Kasumi-1 (cell line): ENCODE measurements around the gene ZBTB32.
"Not testable (repeated sequence)": the region's sequence is repeated elsewhere in the genome, so short reads cannot be mapped to it uniquely, and the experiment has no call there.

Experiments used
- DNase-seq, 2 experiments: peaks; one replicate each; lab custom pipeline; 2025; lab: John Stamatoyannopoulos, UW

ZBTB32 gene

DNA sequence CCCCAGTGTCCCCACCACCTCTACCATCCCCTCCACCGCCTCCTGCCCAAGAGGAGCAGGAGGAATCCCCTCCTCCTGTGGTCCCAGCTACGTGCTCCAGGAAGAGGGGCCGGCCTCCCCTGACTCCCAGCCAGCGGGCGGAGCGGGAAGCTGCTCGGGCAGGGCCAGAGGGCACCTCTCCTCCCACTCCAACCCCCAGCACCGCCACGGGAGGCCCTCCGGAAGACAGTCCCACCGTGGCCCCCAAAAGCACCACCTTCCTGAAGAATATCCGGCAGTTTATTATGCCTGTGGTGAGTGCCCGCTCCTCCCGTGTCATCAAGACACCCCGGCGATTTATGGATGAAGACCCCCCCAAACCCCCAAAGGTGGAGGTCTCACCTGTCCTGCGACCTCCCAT is 16.3 kb downstream of the ZBTB32 start:
- no peak for DNase-seq

DNA sequence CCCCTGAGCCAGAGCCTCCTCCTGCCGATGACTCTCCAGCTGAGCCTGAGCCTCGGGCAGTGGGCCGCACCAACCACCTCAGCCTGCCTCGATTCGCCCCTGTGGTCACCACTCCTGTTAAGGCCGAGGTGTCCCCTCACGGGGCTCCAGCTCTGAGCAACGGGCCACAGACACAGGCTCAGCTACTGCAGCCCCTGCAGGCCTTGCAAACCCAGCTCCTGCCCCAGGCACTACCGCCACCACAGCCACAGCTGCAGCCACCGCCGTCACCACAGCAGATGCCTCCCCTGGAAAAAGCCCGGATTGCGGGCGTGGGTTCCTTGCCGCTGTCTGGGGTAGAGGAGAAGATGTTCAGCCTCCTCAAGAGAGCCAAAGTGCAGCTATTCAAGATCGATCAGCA is 17.0 kb downstream of the ZBTB32 start:
- no peak for DNase-seq

DNA sequence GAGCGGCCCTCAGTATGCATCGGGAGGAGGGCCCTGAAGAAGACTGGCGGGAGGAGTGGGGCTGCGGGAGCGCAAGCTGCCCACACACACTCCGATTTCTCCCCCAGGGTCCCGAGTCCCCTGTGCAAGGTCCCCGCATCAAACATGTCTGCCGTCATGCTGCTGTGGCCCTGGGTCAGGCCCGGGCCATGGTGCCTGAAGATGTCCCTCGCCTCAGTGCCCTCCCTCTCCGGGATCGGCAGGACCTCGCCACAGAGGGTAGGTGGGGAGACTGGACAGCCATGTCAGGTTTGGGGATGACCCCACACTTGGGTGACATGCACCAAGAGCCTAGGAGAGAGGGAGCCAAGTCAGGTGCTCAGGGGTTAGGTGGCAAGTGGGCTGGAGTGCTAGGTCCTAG is 18.1 kb downstream of the ZBTB32 start:
- DNase-seq: no peak

DNA sequence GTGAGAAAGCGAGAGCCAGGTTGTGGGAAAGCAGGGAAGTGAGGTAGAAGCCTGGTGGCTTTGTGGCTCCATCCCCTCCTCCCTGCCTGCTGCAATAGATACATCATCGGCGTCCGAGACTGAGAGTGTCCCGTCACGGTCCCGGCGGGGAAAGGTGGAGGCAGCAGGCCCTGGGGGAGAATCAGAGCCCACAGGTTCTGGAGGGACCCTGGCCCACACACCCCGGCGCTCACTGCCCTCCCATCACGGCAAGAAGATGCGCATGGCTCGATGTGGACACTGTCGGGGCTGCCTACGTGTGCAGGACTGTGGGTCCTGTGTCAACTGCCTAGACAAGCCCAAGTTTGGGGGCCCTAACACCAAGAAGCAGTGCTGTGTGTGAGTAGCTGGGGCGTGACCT is 18.5 kb downstream of the ZBTB32 start:
- no peak for DNase-seq

DNA sequence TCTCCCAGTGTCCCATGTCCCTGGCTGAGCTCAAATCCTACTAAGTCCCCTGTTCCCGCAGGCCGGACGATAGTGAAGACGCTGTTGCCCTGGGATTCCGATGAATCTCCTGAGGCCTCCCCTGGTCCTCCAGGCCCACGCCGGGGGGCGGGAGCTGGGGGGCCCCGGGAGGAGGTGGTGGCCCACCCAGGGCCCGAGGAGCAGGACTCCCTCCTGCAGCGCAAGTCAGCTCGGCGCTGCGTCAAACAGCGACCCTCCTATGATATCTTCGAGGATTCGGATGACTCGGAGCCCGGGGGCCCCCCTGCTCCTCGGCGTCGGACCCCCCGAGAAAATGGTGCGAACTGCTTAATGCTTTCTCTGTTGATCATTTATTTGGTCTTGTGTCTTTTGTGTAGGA is 19.3 kb downstream of the ZBTB32 start:
- no peak for DNase-seq

DNA sequence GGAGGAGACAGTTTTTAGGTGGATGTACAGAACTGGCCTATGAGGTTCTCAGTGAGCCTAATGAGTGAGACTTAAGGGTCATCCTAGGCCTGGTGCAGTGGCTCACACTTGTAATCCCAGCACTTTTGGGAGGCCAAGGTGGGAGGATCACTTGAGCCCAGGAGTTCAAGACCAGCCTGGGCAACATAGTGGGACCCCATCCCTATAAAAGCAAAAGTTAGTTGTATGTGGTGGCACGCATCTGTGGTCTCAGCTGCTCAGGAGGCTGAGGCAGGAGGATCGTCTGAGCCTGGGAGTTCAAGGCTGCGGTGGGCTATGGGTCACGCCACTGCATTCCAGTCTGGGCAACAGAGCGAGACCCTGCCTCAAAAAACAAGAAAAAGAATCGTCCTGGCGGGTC is 19.8 kb downstream of the ZBTB32 start:
- DNase-seq: not testable (repeated sequence)

DNA sequence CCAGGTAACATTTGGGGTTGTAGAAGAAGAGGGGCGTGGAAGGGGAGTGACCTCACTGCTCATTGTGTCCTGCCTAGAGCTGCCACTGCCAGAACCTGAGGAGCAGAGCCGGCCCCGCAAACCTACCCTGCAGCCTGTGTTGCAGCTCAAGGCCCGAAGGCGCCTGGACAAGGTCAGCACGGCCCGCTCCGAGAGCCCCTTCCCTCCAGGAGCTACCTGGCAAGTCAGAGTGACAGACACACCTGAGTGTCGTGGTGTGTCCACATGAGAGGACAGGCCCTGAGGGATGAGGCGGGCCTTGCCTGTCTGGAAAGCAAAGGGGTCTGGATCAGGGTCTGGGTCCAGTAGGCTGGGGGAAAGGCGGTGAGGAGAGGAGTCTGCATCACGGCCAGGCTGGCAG is 20.2 kb downstream of the ZBTB32 start:
- no peak for DNase-seq

DNA sequence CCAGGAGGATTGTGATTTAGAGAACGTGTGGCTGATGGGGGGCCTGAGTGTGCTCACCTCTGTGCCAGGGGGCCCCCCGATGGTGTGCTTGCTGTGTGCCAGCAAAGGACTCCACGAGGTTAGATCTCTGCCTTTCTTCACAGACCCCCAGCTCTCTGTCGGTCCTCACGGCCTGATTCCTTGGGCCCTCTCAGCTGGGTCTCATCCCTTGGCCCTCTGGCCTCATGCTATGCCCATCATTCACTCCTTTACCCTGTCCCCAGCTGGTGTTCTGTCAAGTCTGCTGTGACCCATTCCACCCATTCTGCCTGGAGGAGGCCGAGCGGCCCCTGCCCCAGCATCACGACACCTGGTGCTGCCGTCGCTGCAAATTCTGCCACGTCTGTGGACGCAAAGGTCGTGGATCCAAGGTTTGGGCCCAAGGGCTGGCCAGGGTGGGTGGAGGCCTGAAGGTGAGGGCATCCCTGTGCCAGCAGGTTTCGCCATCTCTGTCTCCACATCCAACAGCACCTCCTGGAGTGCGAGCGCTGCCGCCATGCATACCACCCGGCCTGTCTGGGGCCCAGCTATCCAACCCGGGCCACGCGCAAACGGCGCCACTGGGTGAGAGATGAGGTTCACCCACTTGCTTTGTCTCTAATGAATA is 21.0 kb downstream of the ZBTB32 start:
- DNase-seq: no peak

DNA sequence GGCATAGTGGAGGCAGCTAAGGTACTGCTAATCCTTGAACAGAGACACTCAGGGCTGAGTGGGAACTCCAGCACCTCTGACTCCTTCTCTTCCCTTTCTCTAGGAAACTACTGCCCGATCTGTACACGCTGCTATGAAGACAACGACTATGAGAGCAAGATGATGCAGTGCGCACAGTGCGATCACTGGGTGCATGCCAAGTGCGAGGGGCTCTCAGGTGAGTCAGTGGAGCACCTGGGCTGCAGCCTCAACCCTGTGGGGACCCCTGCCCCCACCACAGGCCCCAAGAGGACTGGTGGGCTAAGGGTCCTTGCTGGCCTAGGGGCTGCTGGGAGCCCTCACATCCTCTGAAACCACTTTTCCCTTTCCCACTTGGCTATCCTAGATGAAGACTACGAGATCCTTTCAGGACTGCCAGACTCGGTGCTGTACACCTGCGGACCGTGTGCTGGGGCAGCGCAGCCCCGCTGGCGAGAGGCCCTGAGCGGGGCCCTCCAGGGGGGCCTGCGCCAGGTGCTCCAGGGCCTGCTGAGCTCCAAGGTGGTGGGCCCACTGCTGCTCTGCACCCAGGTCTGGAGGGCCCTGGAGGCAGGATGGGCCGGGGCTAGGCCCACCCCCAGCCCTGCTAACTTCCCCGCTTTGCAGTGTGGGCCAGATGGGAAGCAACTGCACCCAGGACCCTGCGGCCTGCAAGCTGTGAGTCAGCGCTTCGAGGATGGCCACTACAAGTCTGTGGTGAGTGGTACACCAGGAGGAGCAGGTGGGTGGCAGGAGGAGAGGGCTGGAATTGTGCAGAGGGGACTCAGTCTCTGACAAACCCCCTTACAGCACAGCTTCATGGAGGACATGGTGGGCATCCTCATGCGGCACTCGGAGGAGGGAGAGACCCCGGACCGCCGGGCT is 22.9 kb downstream of the ZBTB32 start:
- no peak for DNase-seq

DNA sequence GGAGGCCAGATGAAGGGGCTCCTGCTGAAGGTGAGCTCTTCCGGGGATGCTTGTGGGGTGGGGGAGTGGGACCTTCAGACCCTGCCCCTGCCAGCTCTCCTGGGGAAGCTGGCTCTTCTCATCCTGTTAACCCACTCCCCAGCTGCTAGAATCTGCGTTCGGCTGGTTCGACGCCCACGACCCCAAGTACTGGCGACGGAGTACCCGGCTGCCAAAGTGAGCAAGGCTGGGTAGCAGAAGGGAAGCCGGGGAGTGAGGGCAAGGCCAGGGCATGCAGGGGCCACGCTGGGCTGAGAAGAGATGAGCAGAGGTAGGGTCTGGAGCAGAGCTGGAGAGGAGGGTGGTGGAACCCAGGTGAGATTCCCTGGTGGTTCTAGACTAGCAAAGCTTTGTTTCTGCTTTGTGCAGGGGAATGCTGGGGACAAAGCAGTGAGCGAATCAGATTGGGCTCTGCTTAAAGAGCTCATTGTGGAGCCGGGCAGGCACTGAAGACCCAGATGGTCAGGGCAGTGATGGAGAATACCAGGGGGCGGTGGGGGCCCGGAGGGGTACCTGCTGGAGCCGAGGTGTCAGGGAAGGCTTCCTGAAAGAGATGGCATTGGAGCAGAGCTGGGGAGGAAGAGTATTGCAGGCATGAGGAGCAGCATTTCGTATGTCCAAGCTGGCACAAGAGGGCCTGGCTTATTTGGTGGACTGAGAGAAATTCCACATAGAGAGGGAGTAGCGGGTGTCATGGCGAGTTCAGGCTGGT is 23.8 kb downstream of the ZBTB32 start:
- no peak for DNase-seq

DNA sequence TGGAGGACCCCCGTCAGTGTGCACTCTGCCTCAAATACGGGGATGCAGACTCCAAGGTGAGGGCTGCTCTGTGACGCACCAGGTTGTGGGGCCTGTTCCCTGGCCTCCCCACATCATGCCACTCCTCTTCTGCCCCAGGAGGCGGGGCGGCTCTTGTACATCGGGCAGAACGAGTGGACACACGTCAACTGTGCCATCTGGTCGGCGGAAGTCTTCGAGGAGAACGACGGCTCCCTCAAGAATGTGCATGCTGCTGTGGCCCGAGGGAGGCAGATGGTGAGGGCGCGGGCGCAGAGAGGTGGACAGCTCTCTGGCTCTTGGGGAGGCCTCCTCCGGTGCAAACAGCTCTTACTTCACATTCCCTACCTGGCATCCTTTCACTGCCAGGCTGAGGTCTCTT is 24.7 kb downstream of the ZBTB32 start:
- no peak for DNase-seq

DNA sequence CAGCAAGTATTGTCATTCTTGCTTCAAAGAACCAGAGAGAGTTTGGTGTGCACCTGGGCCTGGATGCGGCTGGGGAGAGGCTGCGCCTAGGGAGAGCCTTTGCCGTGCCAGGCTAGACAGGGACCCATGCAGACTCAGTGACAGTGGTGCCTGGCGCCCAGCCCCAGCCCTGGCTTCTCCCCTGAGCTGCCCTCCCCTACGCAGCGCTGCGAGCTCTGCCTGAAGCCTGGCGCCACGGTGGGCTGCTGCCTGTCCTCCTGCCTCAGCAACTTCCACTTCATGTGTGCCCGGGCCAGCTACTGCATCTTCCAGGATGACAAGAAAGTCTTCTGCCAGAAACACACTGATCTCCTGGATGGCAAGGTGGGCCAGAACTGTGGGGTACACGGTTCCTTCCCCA is 25.4 kb downstream of the ZBTB32 start:
- DNase-seq: no peak

DNA sequence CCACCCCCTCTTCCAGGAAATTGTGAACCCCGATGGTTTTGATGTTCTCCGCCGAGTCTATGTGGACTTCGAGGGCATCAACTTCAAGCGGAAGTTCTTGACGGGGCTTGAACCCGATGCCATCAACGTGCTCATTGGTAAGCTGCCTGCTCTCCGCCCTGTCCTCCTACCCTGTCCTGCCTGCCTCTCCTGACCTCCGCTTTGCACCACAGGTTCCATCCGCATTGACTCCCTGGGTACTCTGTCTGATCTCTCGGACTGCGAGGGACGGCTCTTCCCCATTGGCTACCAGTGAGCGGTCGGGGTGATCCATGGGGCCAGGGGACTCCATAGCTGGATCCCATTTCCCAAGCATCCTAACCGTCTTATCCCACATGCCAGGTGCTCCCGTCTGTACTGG is 26.0 kb downstream of the ZBTB32 start:
- DNase-seq: no peak

DNA sequence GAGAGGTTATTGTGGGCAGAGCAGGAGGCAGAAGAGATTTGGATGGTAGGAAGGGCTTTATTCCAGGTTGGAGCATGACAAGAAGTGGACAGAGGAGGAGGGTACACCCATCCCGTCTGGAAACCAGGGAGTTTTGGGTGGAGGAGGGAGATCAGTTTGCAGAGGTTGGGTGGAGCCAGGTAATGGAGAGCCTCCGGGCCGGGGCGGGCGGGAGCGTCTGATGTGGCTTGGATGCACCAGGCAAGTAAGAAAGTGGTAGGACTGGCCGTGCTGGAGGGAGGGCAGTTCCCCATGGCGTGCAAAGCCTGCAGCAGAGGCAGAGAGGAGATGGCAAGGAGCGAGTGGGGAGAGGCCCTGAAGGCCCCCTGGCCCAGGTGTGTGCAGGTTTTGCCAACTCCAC is 27.0 kb downstream of the ZBTB32 start:
- no peak for DNase-seq

DNA sequence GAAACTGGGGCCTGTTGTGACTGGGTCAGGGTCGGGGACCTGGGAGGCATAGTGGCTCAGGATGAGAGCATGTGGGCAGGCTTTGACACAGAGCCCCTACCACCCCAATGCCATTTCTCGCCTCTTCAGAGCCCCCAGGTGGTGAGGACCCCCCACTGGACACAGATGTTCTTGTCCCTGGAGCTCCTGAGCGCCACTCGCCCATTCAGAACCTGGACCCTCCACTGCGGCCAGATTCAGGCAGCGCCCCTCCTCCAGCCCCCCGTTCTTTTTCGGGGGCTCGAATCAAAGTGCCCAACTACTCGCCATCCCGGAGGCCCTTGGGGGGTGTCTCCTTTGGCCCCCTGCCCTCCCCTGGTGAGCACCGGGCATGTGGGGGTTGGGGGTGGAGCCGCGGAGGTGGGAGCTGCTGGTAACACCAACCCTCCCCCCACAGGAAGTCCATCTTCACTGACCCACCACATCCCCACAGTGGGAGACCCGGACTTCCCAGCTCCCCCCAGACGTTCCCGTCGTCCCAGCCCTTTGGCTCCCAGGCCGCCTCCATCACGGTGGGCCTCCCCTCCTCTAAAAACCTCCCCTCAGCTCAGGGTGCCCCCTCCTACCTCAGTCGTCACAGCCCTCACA is 27.5 kb downstream of the ZBTB32 start:
- DNase-seq: no peak

DNA sequence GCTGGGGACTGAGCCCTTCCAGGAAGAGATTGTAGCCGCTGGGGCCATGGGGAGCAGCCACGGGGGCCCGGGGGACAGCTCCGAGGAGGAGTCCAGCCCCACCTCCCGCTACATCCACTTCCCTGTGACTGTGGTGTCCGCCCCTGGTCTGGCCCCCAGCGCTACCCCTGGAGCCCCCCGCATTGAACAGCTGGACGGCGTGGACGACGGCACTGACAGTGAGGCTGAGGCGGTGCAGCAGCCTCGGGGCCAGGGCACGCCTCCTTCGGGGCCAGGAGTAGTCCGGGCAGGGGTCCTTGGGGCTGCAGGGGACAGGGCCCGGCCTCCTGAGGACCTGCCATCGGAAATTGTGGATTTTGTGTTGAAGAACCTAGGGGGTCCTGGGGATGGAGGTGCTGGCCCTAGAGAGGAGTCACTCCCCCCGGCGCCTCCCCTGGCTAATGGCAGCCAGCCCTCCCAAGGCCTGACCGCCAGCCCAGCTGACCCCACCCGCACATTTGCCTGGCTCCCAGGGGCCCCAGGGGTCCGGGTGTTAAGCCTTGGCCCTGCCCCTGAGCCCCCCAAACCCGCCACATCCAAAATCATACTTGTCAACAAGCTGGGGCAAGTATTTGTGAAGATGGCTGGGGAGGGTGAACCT is 28.3 kb downstream of the ZBTB32 start:
- DNase-seq: no peak

DNA sequence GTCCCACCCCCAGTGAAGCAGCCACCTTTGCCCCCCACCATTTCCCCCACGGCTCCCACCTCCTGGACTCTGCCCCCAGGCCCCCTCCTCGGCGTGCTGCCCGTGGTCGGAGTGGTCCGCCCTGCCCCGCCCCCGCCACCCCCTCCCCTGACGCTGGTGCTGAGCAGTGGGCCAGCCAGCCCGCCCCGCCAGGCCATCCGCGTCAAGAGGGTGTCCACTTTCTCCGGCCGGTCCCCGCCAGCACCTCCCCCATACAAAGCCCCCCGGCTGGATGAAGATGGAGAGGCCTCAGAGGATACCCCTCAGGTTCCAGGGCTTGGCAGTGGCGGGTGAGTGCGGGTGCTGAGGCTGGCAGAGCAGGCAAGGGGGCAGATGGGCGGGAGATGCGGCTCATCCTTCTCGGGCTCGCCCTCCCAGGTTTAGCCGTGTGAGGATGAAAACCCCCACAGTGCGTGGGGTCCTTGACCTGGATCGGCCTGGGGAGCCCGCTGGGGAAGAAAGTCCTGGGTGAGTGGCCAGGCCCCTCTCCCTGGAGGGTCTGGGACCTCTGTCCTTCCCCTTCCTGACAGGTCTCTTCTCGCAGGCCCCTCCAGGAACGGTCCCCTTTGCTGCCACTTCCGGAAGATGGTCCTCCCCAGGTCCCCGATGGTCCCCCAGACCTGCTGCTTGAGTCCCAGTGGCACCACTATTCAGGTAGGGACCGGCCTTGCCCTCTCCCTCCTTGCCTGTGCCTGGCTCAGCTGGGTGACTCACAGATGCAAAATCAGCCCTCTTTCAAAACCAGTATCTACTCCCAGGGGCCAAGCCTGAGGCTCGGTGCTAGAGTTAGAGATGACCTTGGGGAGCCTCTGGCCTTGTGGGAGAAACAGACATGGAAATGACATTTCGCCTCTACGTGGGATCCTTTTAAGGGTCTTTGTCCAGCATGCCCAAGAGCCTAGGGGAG is 29.1 kb downstream of the ZBTB32 start:
- no peak for DNase-seq

DNA sequence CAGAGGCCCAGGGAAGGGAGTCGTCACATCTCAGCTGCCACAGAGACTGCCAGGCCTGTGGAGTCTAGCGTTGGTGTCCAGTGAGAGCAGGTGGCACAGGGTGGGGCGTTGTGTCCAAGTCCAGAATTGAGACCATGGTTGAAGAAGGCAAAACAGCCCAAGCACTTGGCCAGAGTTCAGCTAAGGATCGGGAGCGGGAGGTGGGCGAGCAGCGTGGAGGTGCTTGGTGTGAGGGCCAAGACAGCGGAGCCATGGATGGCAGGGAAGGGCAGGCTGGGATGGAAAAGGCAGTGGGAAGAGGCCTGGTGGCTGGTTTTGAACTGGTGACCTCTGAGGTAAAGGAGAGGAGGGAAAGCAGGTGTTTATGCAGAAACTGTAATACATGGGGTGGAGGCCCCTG is 29.9 kb downstream of the ZBTB32 start:
- no peak for DNase-seq

DNA sequence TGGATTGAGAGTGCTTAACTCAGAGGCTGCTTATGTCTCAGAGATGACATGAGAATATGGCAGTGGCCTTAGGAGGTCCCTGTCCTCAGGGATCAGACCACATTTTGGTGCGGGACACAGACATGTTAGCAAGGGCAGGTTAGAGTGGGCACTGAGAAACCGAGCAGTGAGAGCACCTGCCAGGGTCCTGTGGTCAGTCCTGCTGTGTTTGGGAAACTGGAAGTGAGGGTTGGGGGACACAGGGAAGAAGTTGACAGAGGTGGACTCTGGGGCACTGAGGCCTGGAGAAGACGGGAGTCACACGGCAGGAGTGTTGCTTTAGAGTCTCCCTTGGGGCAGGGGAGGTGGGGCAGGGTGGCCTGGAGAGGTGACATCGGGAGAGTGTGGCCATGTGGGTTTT is 30.5 kb downstream of the ZBTB32 start:
- no peak for DNase-seq

DNA sequence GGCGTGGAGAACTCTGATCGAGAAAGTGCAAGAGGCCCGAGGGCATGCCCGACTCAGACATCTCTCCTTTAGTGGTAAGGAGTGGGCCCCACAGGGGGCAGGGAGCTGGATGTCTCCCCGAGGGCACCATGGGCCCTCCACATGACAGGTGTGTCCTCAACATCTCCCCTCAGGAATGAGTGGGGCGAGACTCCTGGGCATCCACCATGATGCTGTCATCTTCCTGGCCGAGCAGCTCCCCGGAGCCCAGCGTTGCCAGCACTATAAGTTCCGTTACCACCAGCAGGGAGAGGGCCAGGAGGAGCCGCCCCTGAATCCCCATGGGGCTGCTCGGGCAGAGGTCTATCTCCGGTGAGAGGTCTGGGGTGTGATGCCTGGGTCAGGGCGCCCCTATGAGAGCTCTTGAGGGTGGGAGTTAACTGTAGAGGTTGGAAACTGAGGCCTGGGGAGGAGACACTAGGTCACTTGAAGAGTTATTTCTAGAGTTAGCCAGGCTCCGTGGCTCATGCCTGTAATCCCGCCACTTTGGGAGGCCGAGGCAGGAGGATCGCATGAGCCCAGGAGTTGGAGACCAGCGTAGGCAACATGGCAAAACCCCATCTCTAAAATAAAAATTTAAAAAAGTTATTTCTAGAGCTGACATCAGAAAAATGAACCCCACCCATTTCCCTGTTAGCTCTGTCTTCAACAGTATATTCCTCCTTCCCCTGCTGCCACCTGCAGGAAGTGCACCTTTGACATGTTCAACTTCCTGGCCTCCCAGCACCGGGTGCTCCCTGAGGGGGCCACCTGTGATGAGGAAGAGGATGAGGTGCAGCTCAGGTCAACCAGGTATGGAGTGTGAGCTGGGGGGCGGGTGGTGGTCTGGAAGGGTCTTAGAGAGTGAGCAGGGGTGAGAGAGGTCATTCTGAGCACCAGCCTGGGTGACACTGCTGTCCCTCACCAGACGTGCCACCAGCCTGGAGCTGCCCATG is 32.8 kb downstream of the ZBTB32 start:
- no peak for DNase-seq
